Cardiac fibroblast (primary cell): ENCODE measurements around the gene PRKCH.

Experiments used
- DNase-seq, 2 donors: peaks; one replicate each; pipeline versions ENCODE4 v3.0.0 to v3.0.0-alpha.2; 2010; ENCODE audit warnings: low read depth in 2 of 2
- H3K4me3 ChIP-seq, 2 donors: replicated peaks in 1 of 2; 1 replicate in 1 of 2; 2 replicates in 1 of 2; pipeline ENCODE4 v1.5.1; 2011; ENCODE audit warnings: low read depth in 2 of 2, low read length in 2 of 2, mild to moderate bottlenecking in 2 of 2, moderate library complexity in 1 of 2
- TF ChIP-seq, protein P1 (sequence below): IDR thresholded peaks from one replicate; pipeline ENCODE4 v1.5.1; 2011; ENCODE audit warnings: low read depth, mild to moderate bottlenecking, low read length, inconsistent platforms

The PRKCH gene

GRCh38 chr14:61499991-61500390 is 178.6 kb downstream of the PRKCH start:
- H3K4me3 ChIP-seq = no peak overlapping the region
- TF ChIP-seq, protein P1, sequence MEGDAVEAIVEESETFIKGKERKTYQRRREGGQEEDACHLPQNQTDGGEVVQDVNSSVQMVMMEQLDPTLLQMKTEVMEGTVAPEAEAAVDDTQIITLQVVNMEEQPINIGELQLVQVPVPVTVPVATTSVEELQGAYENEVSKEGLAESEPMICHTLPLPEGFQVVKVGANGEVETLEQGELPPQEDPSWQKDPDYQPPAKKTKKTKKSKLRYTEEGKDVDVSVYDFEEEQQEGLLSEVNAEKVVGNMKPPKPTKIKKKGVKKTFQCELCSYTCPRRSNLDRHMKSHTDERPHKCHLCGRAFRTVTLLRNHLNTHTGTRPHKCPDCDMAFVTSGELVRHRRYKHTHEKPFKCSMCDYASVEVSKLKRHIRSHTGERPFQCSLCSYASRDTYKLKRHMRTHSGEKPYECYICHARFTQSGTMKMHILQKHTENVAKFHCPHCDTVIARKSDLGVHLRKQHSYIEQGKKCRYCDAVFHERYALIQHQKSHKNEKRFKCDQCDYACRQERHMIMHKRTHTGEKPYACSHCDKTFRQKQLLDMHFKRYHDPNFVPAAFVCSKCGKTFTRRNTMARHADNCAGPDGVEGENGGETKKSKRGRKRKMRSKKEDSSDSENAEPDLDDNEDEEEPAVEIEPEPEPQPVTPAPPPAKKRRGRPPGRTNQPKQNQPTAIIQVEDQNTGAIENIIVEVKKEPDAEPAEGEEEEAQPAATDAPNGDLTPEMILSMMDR = no peak
- DNase-seq = no peak

- no peak for DNase-seq
- no peak overlapping the region for H3K4me3 ChIP-seq
- TF ChIP-seq, protein P1 = no peak
Measured at GRCh38 chr14:61501714-61502458, 180.5 kb downstream of the PRKCH start.

GRCh38 chr14:61502459-61503093 is 181.2 kb downstream of the PRKCH start:
- TF ChIP-seq, protein P1 = no peak
- no peak overlapping the region for H3K4me3 ChIP-seq
- DNase-seq = peak in 1 of 2 donors; percentile 44

DNA sequence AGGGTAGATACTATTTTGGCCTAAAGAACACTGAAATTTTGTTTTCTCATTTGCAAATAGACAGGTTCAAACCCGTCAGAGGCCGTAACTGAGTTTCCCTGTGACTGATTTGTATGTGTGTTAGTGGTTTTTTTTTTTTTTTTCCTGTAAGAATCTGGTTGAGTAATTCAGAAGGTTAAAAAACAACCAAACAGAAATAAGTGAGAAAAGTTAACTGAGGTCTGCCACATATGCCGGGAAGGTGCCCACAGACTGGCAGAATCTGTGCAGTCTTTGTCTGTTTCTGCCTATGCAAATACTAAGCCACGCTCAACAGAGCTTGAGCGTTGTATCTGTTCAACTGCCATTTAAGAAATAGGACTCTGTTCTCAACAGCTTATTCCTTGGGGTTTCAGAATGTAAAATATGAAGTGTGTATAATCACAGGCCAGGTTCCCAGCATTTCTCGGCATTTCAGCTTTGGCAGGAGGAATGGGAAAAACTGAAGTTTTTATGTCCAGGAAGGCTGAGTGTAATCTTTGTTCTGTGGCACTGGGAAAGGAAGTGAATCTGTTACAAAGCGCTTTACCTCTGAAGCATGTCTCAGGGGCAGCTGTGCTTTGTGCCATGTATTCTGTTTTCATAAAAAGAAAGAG is 181.9 kb downstream of the PRKCH start:
- H3K4me3 ChIP-seq = no peak overlapping the region
- peak in 1 of 2 donors; percentile 84 for DNase-seq
- TF ChIP-seq, protein P1 = no peak

GRCh38 chr14:61504901-61505300 is 183.5 kb downstream of the PRKCH start:
- DNase-seq = no peak
- H3K4me3 ChIP-seq = no peak overlapping the region

More at GRCh38 chr14:61504901-61505300, 183.5 kb downstream of the PRKCH start:
- TF ChIP-seq, protein P1 = no peak
